B cell (primary cell): ENCODE measurements around the gene SLC50A1. TPM values are rescaled to one million over a fixed set of nuclear protein-coding genes. Genes with fewer than 3 reads are reported as not detected.

Experiments
- ATAC-seq: fragments of 200-7000 bp; cut with Tn5 transposase; one replicate; pipeline ENCODE4 v1.10.0; 2021; ENCODE audit warnings: low read depth, mild to moderate bottlenecking, moderate number of reproducible peaks, moderate library complexity
- CTCF ChIA-PET: fragments of 350-600 bp; sonication (Branson Sonifier 250); formaldehyde crosslinking; loops from one replicate; lab custom pipeline; 2021; ENCODE audit warnings: antibody characterized with exemption, inconsistent platforms; lab: Charles Lee
- POLR2A ChIA-PET: fragments of 350-600 bp; sonication (Branson Sonifier 250); formaldehyde crosslinking; loops from one replicate; lab custom pipeline; 2021; ENCODE audit warnings: antibody characterized with exemption; lab: Charles Lee
- DNase-seq: peaks from one replicate; pipeline ENCODE4 v3.0.0; 2013
- H2AFZ ChIP-seq: 2 replicates; pipeline ENCODE4 v1.6.1; 2012; ENCODE audit warnings: mild to moderate bottlenecking, low read depth, low read length; ENCODE audit not compliant: insufficient read depth, poor library complexity, severe bottlenecking
- H3K27ac ChIP-seq, 2 donors: 1 replicate in 1 of 2; 2 replicates in 1 of 2; pipeline ENCODE4 v1.5.1; 2012 to 2013; ENCODE audit warnings: low read length in 2 of 2, mild to moderate bottlenecking in 2 of 2, moderate library complexity in 1 of 2
- H3K27me3 ChIP-seq, 4 experiments: fragments of 200-600 bp in 1 of 4; sonication (generic) in 1 of 4; replicated peaks in 1 of 4; 1 replicate in 2 of 4; 2 replicates in 2 of 4; pipeline versions ENCODE4 v1.6.1 to v1.7.0; 2013 to 2016; ENCODE audit warnings: low read length in 3 of 4, mild to moderate bottlenecking in 2 of 4, mixed read lengths in 1 of 4, moderate library complexity in 1 of 4; ENCODE audit not compliant: insufficient read depth in 4 of 4, control insufficient read depth in 3 of 4; ENCODE audit errors: control extremely low read depth in 1 of 4
- H3K36me3 ChIP-seq, 2 experiments: replicated peaks in 1 of 2; 1 replicate in 1 of 2; 2 replicates in 1 of 2; pipeline versions ENCODE4 v1.6.1 to v1.7.1; 2013; ENCODE audit warnings: low read length in 1 of 2; ENCODE audit not compliant: insufficient read depth in 2 of 2, control insufficient read depth in 1 of 2; ENCODE audit errors: control extremely low read depth in 1 of 2, extremely low read depth in 1 of 2
- H3K4me1 ChIP-seq, 2 donors: fragments of 200-600 bp in 1 of 2; sonication (generic) in 1 of 2; 1 replicate in 1 of 2; 2 replicates in 1 of 2; pipeline versions ENCODE4 v1.5.1 to v1.6.1; 2013 to 2017; ENCODE audit warnings: low read length in 2 of 2; ENCODE audit not compliant: control insufficient read depth in 2 of 2, insufficient read depth in 2 of 2
- H3K4me2 ChIP-seq: replicated peaks from 2 replicates; pipeline ENCODE3; 2012; ENCODE audit warnings: mild to moderate bottlenecking, low read depth, low read length; ENCODE audit not compliant: poor library complexity, severe bottlenecking
- H3K4me3 ChIP-seq, 5 experiments: fragments of 200-600 bp in 1 of 5; sonication (generic) in 1 of 5; 1 replicate in 3 of 5; 2 replicates in 2 of 5; pipeline versions ENCODE4 v1.5.1 to v1.7.0; 2011 to 2016; ENCODE audit warnings: low read length in 4 of 5, mild to moderate bottlenecking in 4 of 5, low read depth in 2 of 5, control low read depth in 1 of 5, moderate library complexity in 1 of 5; ENCODE audit not compliant: insufficient read depth in 1 of 5; ENCODE audit errors: control extremely low read depth in 1 of 5, extremely low read depth in 1 of 5
- H3K79me2 ChIP-seq: fragments of 200-600 bp; sonication (generic); one replicate; pipeline ENCODE4 v1.6.0; 2016; ENCODE audit warnings: low read length; ENCODE audit not compliant: control insufficient read depth, insufficient read depth
- H3K9ac ChIP-seq: fragments of 200-600 bp; sonication (generic); 2 replicates; pipeline ENCODE4 v1.6.1; 2017; ENCODE audit warnings: mild to moderate bottlenecking, low read length, moderate library complexity
- H3K9me3 ChIP-seq, 3 donors: one replicate each; pipeline versions ENCODE4 v1.6.1 to v1.7.1; 2013; ENCODE audit warnings: low read length in 2 of 3; ENCODE audit not compliant: control insufficient read depth in 2 of 3, insufficient read depth in 1 of 3; ENCODE audit errors: control extremely low read depth in 1 of 3
- H4K20me1 ChIP-seq: 2 replicates; pipeline ENCODE4 v1.6.0; 2012; ENCODE audit warnings: mild to moderate bottlenecking, low read length; ENCODE audit not compliant: insufficient read depth, control insufficient read depth, poor library complexity, severe bottlenecking
- H3K27ac Mint-ChIP-seq: one replicate; pipeline ENCODE4 v1.8.0; 2021; ENCODE audit warnings: mixed read lengths
- H3K27me3 Mint-ChIP-seq: one replicate; pipeline ENCODE4 v1.8.0; 2021; ENCODE audit warnings: mixed read lengths
- H3K4me1 Mint-ChIP-seq: one replicate; pipeline ENCODE4 v1.8.0; 2021; ENCODE audit warnings: mixed read lengths
- H3K4me3 Mint-ChIP-seq: one replicate; pipeline ENCODE4 v1.8.0; 2021; ENCODE audit warnings: mixed read lengths
- H3K9me3 Mint-ChIP-seq: one replicate; pipeline ENCODE4 v1.8.0; 2022; ENCODE audit warnings: mixed read lengths; ENCODE audit not compliant: insufficient read depth
- CTCF ChIP-seq: fragments of 200-600 bp; IDR thresholded peaks from one replicate; pipeline ENCODE4 v1.8.0; 2022; ENCODE audit warnings: antibody characterized with exemption, mild to moderate bottlenecking
- EZH2 ChIP-seq: IDR thresholded peaks from 2 replicates; pipeline ENCODE4 v1.6.1; 2012; ENCODE audit warnings: borderline replicate concordance, low read depth, mild to moderate bottlenecking, moderate library complexity, low read length; ENCODE audit not compliant: insufficient read depth, poor library complexity, severe bottlenecking
- WGBS: methylation state at CpG from one replicate; pipeline ENCODE4 v1.1.5; 2013; ENCODE audit warnings: missing lambda C conversion rate; ENCODE audit not compliant: insufficient coverage; 5-methylcytosine and 5-hydroxymethylcytosine counted together
- intact Hi-C: fragments of 100-400 bp; cut with micrococcal nuclease; formaldehyde crosslinking; loops from one replicate; pipeline ENCODE4 v1.10.0; 2022
- polyA plus RNA-seq: library from polyadenylated mRNA; depleted of rRNA; stranded (reverse); fragments of >200 nt; gene quantifications from 2 replicates; pipeline ENCODE4 v1.2.3, GENCODE V29; 2012
- total RNA-seq, 2 donors: library from RNA; stranded (reverse); fragments of 120-200 nt in 1 of 2; gene quantifications; 1 replicate in 1 of 2; 2 replicates in 1 of 2; pipeline versions ENCODE4 v1.2.3 to v1.2.4, GENCODE V29; 2013 to 2022

The SLC50A1 gene
- total and polyA plus RNA-seq, 2 donors (not counting 1 experiment from before 2014, with no cell fraction given), result 62.8 to 86.8 TPM

DNA sequence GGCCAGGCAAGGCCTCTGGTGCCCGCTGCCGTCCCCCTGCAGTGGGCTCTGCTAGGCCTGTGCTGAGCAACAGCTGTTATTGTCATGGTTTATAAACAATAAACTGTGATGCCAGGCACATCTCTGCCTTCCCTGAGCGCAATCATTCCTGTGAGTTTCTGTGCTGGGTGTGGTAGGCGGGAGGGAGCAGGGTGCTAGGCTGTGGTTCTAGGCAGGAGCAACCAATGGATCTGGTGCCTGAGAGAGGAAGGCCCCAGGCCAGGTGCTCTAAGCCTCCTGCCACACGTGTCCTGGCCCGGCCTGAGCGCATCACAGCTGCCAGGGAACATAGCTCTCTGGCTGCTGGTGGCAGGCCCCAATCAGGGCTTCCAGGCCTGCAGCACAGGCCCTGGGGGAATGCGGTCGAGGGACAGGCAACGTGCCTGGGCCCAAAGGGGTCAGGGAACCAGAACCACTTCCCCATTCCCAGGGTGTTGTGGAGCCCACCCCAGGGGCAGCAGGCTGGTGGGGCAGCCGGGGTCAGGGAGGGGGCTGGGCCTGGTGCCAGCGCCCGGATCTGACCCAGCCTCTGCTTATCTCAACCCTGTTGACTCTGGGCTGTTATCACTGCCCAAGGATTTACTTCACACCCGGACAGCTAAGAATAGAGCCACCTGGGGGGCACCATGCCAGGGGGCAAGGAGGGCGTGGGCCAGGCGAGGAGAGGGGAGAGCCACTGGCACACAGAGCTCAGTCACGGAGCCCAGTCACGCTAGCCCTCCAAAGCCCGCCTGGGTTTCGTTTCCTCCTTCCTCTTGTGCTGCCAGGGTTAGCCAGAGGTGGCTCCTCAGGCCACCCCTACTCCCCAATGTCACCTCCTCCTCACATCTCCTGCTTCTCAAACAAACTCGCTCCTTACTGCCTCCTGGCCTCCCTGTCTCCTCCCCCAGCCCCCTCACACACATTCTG lies 49.5 kb downstream of the SLC50A1 start:
- Histone ChIP-seq H3K9me3 (no peaks in the 10 kb centered on the region), H3K79me2 (no peaks in the 10 kb centered on the region), H3K9ac (no peak overlapping the region), H2AFZ (peak overlapping the region; percentile 40), H3K4me1 (peaks cover 18 to 31% of the 10 kb centered on the region in 2 donors), H3K36me3 (no peaks in the 10 kb centered on the region), H4K20me1 (no peaks in the 10 kb centered on the region), H3K4me2 (peak overlapping the region; percentile 59), H3K27me3 (no peaks in the 10 kb centered on the region), H3K27ac (peak overlapping the region; percentile 38 to 41), H3K4me3 (peak overlapping the region in 1 of 5 experiments; percentile 1)
- ATAC-seq (peak; percentile 97), DNase-seq (peak; percentile 79)
- ChIA-PET POLR2A (interaction anchor here (0.6 to 1.9 kb wide), 6 partner anchors 9 to 49 kb away, joined by 3 to 11 read pairs (median 5); partner anchors contain the start of gene KRTCAP2), CTCF (interaction anchor here (0.8 to 3.2 kb wide), 9 partner anchors 8 to 100 kb away, joined by 3 to 31 read pairs (median 6); partner anchors contain the start of genes KRTCAP2, THBS3 and TRIM46)
- TF ChIP-seq EZH2, result no peak
- no peak for TF ChIP-seq CTCF
- intact Hi-C loops, result no loop called here
- H3K4me3 Mint-ChIP-seq, result peak overlapping the region; percentile 23
- H3K27ac Mint-ChIP-seq, result peak overlapping the region; percentile 86
- H3K9me3 Mint-ChIP-seq, result no peaks in the 10 kb centered on the region
- no peaks in the 10 kb centered on the region for H3K27me3 Mint-ChIP-seq
- peaks cover 28% of the 10 kb centered on the region for H3K4me1 Mint-ChIP-seq
- WGBS, result 46% methylated on average over 21 of the region's 21 CpGs

GRCh38 chr1:155185783-155186066 lies 50.1 kb downstream of the SLC50A1 start:
- no peaks in the 10 kb centered on the region for H3K79me2 ChIP-seq
- ChIA-PET POLR2A (interaction anchor here (1.0 to 1.9 kb wide), 4 partner anchors 8 to 39 kb away, joined by 3 to 11 read pairs (median 8); partner anchors contain the start of gene KRTCAP2), CTCF (interaction anchor here (1.1 to 3.2 kb wide), 8 partner anchors 8 to 101 kb away, joined by 3 to 31 read pairs (median 7); partner anchors contain the start of genes KRTCAP2, THBS3 and TRIM46)
- peak overlapping the region; percentile 86 for H3K27ac Mint-ChIP-seq
- H3K4me1 ChIP-seq, result peaks cover 18 to 31% of the 10 kb centered on the region in 2 donors
- no peaks in the 10 kb centered on the region for H4K20me1 ChIP-seq
- H3K4me3 ChIP-seq, result no peak overlapping the region
- peak overlapping the region; percentile 40 for H2AFZ ChIP-seq
- WGBS, result 28% methylated on average over 5 of the region's 6 CpGs
- H3K27me3 Mint-ChIP-seq, result no peaks in the 10 kb centered on the region
- DNase-seq (no peak), ATAC-seq (peak; percentile 9)
- H3K4me2 ChIP-seq, result peak overlapping the region; percentile 59
- TF ChIP-seq EZH2 (no peak), CTCF (peak; percentile 24)
- peak overlapping the region; percentile 23 for H3K4me3 Mint-ChIP-seq
- H3K9me3 ChIP-seq, result no peaks in the 10 kb centered on the region
- no peak overlapping the region for H3K9ac ChIP-seq
- H3K27ac ChIP-seq, result peak overlapping the region; percentile 12 to 41
- peaks cover 28% of the 10 kb centered on the region for H3K4me1 Mint-ChIP-seq
- H3K27me3 ChIP-seq, result no peaks in the 10 kb centered on the region
- no peaks in the 10 kb centered on the region for H3K36me3 ChIP-seq
- intact Hi-C loops, result no loop called here
- no peaks in the 10 kb centered on the region for H3K9me3 Mint-ChIP-seq
